Iris pigment epithelial cell (primary cell): ENCODE measurements around the gene CSF1.
A peak's percentile ranks its signal among the peaks of the same experiment; 100 is the strongest.
"Not testable (repeated sequence)": the region's sequence is repeated elsewhere in the genome, so short reads cannot be mapped to it uniquely, and the experiment has no call there.

ENCODE experiments used
- DNase-seq: peaks from one replicate; pipeline ENCODE4 v3.0.0-alpha.2; 2011; ENCODE audit warnings: low read depth

The CSF1 gene

DNA sequence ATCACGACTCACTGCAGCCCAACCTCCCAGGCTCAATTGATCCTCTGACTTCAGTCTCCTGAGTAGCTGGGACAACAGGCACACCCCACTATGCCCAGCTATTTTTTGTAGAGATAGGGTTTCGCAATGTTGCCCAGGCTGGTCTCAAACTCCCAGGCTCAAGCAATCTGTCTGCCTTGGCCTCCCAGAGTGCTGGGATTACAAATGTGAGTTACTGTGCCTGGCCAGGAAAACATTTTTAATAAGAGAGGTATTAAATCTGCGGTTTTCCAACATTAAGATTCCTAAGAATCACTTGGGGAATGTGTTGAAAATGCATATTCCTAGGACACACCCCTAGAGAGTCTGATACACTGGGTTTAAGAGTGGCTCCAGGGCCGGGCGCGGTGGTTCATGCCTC is 8.7 kb downstream of the CSF1 start:
- DNase-seq = peak; percentile 16

DNA sequence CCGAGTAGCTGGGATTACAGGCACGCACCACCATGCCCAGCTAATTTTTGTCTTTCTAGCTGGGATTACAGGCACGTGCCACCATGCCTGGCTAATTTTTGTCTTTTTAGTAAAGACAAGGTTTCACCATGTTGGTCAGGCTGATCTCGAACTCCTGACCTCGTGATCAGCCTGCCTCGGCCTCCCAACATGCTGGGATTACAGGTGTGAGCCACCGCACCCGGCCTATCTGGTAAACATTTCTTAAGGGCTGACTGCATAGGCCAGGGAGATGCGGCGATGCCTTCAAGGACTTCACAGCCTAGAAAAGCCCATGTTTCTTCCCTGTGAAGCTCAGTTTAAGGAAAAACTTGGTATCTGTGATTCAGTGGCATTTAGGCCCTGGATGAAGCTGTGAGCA is 9.7 kb downstream of the CSF1 start:
- not testable (repeated sequence) for DNase-seq

GRCh38 chr1:109922326-109922725 is 11.7 kb downstream of the CSF1 start:
- DNase-seq = no peak

DNA sequence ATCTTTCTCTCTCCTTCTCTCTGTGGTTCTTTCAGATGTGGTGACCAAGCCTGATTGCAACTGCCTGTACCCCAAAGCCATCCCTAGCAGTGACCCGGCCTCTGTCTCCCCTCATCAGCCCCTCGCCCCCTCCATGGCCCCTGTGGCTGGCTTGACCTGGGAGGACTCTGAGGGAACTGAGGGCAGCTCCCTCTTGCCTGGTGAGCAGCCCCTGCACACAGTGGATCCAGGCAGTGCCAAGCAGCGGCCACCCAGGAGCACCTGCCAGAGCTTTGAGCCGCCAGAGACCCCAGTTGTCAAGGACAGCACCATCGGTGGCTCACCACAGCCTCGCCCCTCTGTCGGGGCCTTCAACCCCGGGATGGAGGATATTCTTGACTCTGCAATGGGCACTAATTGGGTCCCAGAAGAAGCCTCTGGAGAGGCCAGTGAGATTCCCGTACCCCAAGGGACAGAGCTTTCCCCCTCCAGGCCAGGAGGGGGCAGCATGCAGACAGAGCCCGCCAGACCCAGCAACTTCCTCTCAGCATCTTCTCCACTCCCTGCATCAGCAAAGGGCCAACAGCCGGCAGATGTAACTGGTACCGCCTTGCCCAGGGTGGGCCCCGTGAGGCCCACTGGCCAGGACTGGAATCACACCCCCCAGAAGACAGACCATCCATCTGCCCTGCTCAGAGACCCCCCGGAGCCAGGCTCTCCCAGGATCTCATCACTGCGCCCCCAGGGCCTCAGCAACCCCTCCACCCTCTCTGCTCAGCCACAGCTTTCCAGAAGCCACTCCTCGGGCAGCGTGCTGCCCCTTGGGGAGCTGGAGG is 12.7 kb downstream of the CSF1 start:
- DNase-seq = peak; percentile 16

DNA sequence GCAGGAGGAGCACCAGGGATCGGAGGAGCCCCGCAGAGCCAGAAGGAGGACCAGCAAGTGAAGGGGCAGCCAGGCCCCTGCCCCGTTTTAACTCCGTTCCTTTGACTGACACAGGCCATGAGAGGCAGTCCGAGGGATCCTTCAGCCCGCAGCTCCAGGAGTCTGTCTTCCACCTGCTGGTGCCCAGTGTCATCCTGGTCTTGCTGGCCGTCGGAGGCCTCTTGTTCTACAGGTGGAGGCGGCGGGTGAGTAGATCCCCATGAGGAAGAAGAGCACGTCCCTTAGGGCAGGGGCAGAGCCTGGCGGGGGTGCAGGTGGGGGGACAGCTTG is 13.3 kb downstream of the CSF1 start:
- no peak for DNase-seq

DNA sequence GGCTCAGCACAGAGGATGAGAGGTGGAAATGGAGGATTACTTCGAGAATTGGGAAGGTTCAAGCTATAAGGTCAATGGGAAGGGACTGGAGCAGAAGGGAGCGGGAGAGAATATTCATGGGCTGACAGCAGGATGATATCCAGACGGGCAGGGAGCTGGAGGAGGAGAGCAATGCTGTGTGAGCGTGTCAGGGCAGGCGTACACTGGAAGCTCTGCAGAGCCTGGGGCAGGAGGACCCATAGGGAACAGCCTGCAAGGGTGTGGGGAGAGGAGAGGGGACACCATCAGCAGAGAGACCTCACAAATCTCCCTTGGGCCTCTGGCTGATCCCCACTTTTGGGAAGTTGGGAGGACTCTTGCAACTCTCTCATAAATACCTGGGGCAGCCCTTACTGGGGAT is 13.7 kb downstream of the CSF1 start:
- no peak for DNase-seq

GRCh38 chr1:109925159-109925990 is 14.7 kb downstream of the CSF1 start:
- DNase-seq = no peak

DNA sequence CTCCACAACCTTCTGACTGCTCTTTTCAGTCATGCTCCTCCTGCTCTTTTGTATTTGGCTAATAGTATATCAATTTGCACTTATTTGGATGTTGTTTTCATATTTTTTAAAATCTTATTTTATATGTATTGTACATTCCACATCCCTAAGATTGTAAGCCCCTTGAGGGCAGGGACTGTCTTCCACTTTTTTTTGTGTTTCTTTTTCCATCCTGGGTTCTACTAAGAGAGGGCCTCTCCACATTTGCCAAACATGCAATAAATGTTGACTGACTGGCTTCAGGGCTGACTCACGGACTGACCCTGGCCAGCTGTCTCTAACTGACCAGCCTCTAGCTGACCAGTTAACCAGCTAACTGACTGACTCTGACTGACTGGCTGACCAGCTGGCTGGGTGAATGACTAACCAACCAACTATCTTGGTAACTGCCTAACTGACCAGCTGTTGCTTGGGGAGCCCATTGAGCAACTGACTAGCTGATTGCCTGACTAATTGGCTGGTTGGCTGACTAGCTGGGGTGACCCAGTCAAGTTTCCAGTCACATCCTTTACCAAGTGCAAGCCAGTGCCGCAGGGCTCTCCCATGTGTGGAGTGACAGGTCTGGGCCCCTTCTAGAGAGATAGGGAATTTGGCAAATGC is 16.1 kb downstream of the CSF1 start:
- DNase-seq = peak; percentile 66

DNA sequence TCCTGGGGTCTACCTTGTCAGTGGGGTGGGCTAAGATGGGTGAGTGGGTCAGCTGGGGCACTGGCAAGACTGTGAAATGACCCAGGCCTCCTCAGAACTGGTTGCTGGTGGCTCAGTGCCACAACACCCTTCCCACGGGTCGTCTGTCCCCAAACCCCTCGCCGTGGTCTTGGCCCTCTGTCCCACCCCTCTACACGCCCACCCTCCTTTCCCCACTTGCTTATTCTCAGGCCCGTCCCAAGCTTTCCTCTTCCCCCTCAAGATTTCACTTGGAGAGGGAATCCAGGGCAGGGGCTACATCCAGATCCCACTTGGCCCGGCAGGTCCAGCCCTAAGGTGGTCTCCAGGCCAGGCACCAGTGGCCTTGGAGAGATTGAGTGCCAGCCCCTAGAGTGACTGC is 16.7 kb downstream of the CSF1 start:
- no peak for DNase-seq

DNA sequence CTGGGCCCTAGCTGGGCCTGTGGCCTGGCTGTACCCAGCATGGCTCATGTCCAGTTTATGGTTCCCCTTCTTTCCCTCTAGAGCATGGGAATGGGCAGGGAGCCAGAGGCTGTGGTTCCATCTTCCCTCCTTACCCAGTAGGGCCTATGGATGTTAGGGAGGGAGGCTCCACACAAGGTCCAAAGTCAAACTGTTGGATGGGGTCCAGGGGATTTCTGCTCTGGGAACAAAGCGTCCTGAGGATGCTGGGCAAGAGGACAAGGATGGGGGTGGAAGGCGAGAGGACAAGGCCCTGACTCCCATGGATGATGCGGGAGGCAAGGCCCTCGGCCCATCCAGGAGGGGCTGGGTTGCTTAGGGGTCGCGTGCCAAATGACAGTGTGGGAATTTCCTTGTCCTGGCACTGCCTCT is 17.3 kb downstream of the CSF1 start:
- peak; percentile 63 for DNase-seq

- DNase-seq = peak; percentile 63
Observed at GRCh38 chr1:109928591-109929111, 18.0 kb downstream of the CSF1 start.

DNA sequence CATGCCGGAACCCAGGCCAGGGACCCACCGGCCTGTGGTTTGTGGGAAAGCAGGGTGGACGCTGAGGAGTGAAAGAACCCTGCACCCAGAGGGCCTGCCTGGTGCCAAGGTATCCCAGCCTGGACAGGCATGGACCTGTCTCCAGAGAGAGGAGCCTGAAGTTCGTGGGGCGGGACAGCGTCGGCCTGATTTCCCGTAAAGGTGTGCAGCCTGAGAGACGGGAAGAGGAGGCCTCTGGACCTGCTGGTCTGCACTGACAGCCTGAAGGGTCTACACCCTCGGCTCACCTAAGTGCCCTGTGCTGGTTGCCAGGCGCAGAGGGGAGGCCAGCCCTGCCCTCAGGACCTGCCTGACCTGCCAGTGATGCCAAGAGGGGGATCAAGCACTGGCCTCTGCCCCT is 18.5 kb downstream of the CSF1 start:
- no peak for DNase-seq

DNA sequence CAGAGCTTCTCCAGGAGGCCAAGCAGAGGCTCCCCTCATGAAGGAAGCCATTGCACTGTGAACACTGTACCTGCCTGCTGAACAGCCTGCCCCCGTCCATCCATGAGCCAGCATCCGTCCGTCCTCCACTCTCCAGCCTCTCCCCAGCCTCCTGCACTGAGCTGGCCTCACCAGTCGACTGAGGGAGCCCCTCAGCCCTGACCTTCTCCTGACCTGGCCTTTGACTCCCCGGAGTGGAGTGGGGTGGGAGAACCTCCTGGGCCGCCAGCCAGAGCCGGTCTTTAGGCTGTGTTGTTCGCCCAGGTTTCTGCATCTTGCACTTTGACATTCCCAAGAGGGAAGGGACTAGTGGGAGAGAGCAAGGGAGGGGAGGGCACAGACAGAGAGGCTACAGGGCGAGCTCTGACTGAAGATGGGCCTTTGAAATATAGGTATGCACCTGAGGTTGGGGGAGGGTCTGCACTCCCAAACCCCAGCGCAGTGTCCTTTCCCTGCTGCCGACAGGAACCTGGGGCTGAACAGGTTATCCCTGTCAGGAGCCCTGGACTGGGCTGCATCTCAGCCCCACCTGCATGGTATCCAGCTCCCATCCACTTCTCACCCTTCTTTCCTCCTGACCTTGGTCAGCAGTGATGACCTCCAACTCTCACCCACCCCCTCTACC is 19.1 kb downstream of the CSF1 start:
- DNase-seq = no peak

DNA sequence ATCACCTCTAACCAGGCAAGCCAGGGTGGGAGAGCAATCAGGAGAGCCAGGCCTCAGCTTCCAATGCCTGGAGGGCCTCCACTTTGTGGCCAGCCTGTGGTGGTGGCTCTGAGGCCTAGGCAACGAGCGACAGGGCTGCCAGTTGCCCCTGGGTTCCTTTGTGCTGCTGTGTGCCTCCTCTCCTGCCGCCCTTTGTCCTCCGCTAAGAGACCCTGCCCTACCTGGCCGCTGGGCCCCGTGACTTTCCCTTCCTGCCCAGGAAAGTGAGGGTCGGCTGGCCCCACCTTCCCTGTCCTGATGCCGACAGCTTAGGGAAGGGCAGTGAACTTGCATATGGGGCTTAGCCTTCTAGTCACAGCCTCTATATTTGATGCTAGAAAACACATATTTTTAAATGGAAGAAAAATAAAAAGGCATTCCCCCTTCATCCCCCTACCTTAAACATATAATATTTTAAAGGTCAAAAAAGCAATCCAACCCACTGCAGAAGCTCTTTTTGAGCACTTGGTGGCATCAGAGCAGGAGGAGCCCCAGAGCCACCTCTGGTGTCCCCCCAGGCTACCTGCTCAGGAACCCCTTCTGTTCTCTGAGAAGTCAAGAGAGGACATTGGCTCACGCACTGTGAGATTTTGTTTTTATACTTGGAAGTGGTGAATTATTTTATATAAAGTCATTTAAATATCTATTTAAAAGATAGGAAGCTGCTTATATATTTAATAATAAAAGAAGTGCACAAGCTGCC is 19.8 kb downstream of the CSF1 start:
- DNase-seq = no peak

DNA sequence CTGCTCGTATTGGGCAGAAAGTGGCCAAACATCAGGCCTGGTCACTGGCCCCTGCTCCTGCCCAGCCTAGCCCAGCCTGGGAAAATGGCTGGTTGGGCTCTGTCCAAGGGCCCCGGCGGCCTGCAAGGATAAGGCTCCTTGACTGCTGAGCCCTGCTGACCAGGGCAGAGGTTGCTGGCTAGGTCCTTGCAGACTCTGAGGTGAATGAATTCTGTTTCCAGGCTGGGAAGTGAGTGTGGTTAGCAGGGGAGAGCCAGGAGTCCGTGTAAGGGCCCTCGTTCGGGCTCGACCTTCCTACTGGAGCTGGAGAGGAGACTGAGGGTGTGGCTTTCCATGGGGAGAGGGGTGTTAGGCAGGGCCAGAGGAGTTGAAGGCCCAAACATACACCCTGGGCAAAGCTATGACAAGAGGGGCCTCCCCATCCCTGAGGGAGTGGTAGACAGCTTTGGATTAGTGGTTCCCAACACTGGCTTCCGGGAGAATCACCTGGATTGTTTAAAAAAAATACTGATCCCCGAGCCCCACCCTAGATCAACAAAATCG is 20.6 kb downstream of the CSF1 start:
- peak; percentile 81 for DNase-seq

DNA sequence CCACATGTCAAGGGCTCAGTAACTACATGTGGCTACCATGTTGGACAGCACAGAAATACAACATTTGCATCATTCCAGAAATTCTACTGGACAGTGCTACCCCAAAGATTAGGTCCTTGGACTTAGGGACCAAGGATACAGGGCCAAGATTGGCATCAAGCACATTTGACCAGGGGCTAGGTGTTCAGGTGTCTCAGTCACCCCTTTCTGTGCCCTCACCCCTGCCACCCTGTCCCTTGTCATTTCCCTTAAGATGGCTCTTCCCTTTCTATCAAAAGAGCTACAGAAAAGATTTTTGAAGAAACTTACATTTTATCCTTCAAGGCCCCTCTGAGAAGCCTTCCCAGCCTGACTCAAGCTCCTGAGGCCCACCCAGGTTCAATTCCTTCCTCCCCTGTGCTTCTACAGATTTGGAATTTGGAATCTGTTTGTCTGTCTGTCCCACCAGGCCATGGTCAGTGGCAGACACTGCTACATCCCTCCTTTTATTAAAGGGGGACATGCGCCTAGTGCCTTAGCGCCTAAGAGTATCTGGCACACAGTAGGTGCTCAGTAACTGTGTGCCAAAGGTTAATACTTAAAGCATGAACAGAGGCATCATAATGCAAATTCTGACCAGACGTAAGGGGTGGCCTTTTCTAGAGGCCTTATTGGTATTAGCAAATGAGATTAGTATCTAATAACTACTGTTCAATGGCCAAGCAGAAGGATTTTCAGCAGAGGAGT is 21.4 kb downstream of the CSF1 start:
- DNase-seq = no peak

DNA sequence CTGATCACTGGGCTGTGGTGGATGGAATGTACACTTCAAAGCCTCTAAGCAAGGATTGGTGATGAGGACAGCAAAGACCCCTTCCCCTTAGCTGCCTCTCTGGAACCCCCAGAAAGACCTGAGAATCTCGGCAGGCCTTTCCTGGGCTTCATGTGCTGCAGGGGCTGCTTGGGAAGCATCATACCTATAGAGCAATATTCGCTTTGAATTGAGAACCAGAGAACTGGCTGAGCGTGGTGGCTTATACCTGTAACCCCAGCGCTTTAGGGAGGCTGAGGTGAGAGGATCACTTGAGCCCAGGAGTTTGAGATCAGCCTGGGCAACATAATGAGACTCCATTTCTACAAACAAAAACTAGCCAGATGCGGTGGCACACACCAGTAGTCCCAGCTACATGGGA is 22.0 kb downstream of the CSF1 start:
- DNase-seq = no peak

DNA sequence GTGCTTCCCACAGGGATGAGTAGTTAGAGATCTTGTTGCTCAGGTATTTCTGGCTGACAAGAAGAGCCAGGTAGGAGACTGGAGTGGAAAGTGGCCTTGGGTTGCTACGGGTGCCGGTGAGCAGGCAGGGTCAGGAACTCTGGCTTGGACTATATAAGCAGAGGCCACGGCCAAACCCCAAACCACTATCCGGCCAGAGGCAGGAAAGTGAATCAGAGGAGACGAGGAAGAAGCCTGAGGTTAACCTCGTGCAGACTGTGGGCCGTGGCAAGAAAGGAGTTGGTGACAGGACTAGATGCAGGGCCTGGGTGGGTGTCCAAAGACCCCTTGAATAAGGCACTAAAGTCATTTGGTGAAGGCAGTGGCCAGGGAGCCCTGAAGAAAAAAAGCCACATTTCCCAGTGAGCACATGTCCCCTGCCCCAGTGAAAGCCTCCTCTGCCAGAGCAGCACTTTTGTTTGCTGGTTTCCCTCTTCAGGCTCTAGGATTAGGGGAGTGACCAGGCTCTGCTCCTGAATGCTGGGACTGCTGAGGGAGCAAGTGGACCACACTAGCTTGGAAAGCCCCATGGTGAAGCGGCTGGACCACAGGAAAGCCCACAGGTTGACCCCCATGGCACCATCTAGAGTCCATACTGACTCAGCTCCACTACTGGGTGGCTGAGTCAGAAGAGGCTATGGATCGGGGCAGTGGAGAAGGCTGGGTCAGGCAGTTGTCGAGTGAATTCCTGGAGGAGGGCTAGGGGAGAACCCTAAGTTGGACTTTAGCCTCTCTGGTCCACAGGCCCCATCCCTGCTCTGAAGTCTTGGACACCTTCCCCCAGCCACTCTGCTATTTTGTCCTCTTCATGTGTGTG is 23.4 kb downstream of the CSF1 start:
- DNase-seq = peak; percentile 93

DNA sequence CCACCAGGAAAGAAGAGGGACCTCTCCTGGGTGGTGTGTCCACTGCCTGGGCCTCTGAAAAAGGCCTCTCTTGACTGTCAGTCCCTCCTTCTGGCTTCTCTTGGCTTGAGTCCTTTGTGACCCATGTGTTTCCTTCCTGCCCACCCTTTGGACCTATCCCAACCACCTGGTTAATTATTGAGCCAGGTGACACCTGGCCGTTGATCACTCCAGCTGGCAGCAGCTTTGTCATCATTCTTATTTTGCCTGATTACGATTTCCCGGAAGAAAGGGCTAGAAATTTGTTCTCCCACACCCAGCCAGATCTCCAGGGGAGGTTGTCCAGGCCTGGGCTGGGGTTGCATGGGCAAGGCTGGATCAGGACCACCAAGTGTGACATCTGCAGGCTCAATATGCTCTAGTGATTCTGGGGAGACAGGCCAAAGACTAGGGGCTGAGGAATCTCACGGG is 24.8 kb downstream of the CSF1 start:
- DNase-seq = no peak
